NCI-H1436 (cell line): ENCODE measurements around the gene PTK6.
A peak's percentile ranks its signal among the peaks of the same experiment; 100 is the strongest.

ENCODE experiments used
- DNase-seq: peaks from one replicate; lab custom pipeline; 2025; lab: John Stamatoyannopoulos, UW

PTK6 gene

DNA sequence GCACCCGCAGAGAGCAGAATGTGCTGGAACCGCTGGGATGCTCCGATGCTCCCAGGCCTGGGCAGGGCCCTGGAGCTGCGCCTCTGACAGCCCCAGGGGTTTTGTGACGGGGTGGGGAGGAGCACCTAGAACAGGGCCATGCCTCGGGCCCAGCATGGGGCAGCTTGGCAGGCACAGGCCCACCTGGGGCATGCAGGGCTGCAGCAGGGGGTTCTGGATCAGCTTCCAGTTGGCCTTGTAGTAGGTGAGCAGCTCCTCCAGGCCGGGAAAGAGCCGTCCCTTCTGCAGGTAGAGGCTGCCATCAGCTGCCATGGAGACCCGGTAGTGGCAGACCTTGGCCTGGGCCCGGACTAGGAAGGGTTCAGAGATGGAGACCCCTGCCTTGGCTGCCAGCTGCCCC is 6.0 kb upstream of the PTK6 start:
- no peak for DNase-seq

DNA sequence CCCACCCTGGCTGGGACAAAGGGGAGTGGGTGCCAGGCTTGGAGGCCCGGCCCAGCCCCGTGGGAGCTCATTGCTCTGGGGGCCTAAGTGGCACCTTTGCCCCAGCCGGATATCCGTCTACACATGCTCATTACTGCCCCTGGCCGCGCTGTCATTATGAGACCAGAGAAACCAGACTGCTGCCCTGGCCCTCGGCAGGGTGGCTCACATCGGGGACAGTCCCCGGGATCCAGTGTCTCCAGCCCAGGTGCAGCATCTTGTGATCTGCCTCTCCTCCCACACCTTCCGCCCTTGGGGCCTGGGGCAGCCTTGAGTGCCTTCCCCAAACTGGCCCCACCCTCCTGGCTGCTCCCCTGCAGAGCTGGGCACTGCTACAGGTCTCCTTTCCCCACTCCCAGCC is 5.5 kb upstream of the PTK6 start:
- no peak for DNase-seq

DNA sequence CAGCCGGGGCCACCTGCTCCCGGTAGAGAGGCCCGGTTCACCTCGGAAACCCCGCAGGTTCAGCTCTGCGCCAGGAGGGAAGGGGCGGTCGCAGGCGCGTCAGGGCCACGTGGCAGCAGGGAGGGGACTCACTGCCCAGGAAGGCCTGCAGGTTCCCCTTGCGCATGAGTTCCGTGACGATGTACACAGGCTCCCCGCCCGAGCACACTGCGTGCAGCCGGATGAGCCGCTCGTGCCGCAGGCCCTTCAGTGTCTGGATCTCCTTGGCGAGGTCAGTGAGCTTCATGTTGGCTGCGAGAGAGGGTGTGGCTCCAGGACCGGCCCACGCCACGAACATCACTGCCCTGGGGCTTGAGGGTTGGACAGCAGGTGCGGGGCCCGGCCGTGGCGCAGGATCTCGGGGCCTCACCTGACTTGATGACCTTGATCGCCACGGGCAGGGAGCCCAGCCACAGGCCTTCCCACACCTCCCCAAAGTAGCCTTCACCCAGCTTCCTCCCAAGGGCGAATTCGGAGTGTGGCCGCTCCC is 4.9 kb upstream of the PTK6 start:
- DNase-seq: no peak

DNA sequence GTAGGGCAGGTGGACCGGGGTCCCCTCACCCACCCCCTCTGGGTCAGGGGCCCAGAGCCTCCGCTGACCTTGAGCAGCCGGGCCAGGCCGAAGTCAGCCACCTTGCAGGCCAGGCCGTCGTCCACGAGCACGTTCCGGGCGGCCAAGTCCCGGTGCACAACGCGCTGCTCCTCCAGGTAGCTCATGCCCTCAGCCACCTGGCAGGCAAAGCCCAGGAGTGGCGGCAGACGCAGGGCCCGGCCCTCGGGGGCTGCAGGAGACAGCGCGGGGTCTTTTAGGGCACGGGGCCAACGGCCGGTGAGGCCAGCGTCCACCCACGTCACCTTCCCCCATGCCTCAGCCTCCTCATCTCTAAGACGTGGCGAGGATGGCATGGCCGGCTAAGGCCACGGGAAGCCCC is 4.2 kb upstream of the PTK6 start:
- no peak for DNase-seq

DNA sequence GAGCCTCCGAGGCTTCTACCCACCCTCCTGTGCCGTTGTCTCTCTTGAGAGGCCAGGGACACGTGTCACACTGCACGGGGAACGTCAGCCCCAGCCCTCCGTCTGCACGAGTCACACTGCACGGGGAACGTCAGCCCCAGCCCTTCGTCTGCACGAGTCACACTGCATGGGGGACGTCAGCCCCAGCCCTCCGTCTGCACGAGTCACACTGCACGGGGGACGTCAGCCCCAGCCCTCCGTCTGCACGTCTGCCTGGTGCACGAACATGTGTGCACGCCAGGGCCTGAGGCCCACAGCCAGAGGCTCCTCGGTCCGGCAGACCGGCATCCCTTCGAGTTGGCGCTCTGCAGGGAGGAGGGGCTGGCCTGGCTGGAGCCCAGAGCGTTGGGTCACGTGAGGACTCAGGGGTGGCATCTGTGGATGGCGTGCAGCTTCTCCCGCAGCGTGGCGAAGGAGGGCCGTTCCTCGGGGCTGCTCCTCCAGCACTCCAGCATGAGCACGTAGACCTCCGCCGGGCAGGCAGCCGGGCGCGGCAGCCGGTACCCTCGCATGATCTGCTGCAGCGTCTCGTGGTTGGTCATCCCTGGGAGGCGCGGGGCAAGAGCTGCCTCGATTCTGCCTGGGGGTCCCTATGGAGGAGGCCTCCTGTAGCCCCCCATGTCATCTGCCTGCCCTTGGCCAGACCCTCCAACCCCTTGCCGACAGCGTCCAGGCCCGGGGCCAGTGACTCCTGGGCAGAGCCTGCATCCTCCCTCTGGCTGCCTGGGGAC is 3.4 kb upstream of the PTK6 start:
- DNase-seq: no peak

DNA sequence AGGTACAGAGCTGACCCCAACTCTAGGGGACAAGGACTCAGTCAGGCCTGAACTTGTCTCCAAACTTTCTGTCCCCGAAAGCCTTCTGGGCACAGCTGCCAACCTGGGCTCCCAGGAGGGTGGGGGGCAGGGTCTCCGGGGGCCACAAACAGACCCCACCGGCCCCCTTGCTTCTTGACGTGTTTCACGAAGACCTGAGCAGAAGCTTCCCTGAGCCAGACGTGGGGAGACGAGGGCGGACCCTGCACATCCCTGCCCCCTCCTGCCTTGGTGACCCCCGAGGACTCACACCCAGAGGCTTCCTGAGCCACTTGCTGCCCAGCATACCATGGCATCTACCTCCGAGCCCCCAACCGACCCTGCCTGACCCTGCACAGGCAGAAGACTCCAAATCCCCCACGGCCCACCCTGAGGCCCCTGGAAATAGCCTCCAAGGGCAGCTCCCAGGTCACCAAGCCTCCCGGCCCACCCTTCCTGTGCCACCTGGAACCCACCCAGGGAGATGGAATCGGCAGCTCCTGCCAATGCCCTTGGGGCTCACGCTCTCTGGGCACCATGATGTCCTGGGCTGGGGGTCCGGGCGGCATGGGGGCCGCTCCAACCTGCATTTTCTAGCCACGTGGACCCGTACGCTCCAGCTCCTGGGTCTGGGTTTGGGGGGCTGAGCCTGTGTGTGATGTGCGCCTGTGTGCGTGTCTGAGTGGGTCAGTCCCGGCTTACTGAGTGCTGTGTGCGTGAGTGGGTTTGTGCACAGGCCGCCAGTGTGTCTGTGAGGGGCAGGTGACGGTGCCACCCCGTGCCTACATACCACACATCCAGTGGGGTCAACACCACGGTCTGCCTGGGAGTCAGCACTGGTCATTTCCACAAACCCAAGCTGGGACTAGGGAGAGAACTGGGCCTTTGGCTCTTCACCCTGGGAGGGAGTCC is 2.5 kb upstream of the PTK6 start:
- DNase-seq: no peak

DNA sequence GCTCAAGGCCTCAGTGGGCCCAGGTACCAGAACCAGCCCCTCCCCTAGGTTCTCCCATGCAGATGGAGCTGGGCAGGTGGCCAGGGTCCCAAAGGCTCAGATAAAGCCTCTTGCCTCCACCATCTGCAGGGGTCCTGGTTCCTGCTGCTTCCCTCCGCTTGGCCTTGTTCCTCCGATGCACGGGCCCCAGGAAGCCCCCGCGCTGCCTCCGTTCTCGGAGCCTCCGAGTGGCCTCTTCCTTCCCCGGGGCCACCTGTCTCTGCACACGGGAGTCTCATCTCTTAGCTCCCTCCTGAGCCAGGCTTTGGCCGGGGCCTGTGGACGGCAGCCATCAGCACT is 1.9 kb upstream of the PTK6 start:
- no peak for DNase-seq

DNA sequence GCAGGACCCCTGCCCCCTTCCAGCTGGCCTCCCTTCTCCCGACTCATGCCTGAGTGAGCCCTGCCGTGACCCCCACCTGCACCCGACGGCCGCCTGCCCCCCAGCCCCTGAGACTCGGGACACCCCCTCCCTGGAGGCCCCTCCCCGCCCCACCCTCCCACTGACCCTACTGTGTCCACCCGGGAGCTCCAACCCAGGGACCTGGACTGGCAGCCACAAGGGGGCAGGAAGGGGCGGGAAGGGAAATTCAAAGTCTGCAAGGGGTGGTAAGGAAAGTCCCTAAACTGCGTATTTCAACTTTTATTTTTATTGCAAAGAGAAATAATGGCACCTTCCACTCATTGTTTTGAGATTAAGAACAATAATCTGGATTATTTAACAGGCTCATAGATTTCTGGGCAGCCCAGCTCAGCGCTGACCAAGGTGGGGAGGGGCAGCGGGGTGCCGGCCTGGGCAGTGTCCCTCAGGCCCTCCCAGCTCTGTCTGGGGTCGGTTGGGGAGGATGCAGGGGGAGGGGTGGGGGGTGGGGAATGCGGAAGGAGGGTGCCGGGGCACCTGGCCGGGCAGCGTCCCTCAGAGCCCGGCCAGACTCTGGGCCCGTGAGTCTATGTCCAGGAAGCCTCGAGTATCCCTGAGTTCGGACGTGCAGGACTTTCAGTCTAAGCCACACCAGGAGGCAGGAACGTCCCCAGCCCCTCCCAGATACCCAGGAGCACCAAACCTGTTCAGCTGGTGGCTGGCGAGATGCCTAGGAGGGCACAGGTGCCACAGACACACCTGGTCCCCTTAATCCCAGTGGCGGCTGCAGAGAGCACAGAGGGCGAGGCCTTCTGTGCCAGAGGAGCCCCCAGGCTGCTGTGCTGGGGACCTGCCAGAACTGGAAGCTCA is 1.3 kb upstream of the PTK6 start:
- no peak for DNase-seq

DNA sequence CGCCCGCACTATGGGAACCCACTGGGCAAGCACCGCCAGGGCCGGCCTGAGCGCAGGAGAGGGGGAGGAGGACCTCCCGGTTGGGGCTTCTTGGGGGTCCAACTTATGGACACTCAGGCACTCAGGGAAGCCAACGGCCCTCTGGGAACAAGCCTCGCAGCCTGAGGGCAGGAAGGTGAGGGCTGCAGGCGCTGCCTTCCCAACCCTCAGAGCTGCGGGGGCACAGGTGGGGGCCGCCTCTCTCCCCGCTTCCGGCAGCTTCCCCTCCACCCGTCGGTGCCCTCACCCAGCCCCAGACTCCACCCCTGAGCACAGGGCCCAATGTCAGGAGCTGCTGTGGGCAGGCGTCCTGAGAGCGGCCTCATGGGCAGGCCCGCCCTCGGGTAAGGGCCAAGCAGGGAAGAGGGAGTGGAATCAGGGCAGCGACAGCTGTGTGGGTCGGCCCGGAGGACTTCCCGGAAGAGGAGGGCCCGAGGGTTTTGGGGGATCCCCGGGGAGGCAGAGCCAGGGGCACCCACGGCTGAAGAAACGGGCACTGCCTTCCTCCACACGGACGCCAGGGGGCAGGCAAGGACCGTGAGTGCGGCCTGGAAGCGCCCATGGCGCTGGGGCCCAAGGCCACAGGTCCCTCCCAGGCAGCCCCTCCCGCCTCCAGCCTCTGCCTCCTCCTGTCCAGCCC is 488 bp upstream of the PTK6 start:
- DNase-seq: peak; percentile 72

DNA sequence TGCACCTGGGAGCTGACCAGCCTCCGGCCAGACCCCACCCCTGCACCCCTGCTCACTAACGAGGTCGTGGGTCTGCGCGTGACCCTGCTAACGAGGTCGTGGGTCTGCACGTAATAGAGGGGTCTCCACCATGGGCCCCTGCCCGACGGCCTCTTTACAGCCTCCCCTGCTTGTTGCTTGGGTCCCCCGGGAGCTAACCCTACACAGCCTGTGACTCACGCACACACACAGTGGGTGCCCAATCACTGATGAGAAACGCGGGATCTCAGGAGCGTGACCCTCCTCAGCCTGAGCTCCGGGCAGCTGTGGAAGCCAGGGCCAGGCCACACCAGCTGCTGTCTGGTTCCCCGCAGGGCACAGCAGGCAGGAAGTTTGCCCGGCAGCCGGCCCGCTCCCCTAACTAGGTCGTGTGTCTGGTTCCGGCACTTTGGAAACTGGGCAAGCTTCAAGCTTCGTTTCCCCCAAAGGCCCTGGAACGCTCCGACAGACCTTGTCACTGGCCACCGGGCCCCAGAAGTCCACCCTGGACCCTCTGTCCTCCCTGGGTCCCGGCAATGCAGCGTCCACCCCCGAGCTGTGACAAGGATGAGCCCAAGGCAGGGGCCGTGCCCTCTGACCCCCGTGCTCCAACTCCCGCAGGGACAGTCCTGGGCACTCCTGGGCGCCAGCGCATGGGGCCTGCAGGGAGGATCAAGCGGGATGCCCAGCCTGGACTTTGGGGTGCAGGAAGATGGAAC is 767 bp downstream of the PTK6 start:
- DNase-seq: no peak

DNA sequence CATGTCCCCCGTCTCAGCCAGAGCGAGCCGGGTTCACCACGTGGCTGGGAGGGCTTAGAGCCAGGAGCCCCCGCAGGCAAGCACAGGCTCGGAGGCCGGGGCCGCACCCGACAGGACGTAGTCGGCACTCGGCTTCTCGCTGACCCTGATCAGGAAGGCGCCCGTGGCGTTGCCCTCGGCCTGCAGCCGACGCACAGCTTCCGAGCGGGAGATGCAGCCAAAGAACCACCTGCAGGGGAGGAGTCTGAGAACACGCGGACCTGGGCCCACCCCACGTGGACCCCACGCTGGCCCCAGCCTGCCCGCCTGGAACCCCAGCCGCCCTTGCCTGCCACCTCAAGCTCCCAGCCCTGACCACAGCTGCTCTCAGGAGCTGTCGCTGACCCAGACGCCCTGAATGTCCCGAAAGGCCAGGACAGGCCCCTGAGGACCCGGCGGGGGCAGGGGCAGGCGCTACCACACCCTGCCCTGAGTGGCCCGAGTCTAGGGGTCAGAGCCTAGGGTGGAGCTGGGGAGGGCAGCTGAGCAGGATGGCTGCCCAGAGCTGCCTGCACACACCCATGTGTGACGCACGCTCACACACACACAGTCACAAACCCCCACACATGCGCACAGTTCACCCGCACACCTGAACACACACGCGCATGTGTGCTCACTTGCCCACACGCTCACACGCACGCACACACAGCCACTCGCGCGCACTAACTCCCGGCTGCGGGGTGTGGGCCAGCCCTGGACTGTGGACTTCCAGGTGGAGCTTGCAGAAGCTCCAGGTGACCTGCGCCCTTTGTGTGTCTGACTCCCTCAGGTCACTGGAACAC is 2.1 kb downstream of the PTK6 start:
- DNase-seq: no peak

DNA sequence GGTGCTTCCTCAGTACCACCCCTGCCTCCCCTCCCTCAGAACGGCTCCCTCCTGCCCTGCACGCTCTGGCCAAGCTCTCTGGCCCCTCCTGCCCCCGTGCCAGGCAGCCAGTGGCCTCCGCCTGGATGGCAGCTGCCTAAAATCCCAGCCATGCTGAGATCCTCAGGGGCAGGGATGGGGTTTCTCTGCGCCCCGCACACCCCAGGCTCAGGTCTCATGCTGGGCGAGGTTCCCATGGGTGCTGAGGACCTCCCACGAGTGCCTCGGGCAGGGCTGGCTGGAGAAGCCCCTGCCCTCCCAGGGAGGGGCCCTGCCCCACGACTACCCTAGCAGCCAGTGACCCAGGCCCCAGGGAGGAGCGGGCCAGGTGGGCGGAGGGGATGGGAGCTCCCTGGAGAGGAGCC is 2.7 kb downstream of the PTK6 start:
- DNase-seq: no peak

DNA sequence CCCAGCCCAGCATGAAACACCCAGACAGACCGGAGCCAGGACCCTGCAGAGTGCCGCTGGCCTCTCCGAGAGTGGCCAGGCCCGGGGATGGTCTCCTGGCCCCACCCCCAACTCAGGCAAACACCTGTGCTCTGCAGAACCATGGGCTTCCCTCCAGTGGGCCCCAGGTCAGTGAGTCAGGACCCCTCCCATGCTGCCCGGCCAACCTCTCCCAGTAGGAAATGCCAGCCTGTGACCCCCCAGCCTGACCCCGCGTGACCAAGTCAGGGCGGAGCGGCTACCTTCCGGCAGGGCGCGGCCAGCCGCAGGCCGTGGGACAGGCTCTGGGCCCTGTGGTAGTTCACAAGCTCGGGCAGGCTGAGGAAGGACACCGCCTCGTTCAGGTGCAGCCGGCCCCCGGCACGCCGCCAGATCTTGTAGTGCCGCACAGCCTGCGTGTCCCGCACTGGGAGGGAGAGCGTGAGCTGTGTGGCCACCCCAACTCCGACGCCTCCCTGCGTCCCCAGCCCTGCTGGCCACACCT is 3.2 kb downstream of the PTK6 start:
- no peak for DNase-seq

DNA sequence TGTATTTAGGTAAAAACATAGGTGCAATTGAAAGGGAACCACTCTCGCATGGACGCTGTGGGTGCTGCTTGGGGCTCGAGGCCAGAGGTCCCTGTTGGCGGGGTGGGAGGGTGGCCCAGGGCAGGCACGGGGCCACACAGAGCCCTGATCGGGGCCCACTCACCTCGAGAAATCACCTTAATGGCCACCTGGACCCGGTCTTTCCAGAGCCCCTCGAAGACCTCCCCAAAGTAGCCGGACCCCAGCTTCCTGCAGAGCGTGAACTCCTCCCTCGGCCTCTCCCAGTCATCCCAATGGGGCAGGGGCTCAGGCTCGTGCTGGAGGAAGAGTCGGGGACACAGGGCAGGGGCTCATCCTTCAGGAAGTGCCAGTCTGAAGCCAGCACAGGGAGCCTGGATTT is 3.8 kb downstream of the PTK6 start:
- no peak for DNase-seq

DNA sequence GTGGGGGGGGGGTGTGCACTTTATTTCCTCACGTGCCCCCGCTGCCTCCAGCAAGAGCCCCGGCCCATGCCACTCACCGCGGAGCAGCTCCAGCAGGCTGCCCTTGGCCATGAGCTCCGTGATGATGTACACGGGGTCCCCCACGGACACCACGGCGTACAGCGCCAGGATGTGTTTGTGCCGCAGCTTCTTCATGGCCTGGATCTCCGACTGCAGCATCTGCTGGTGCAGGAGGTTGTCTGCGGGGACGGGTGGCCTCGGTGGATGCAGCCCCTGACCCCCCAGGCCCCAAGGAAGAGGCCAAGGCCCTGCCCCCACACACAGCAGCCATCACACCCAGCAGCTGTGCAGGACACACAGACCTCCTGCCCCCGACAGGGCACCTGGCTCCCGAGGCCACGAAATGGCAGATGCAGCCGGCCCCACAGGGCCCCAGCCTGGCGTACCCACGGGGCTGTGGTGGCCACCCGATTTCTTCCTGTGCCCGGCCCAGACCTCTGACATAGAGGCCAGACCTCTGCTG is 4.7 kb downstream of the PTK6 start:
- no peak for DNase-seq

DNA sequence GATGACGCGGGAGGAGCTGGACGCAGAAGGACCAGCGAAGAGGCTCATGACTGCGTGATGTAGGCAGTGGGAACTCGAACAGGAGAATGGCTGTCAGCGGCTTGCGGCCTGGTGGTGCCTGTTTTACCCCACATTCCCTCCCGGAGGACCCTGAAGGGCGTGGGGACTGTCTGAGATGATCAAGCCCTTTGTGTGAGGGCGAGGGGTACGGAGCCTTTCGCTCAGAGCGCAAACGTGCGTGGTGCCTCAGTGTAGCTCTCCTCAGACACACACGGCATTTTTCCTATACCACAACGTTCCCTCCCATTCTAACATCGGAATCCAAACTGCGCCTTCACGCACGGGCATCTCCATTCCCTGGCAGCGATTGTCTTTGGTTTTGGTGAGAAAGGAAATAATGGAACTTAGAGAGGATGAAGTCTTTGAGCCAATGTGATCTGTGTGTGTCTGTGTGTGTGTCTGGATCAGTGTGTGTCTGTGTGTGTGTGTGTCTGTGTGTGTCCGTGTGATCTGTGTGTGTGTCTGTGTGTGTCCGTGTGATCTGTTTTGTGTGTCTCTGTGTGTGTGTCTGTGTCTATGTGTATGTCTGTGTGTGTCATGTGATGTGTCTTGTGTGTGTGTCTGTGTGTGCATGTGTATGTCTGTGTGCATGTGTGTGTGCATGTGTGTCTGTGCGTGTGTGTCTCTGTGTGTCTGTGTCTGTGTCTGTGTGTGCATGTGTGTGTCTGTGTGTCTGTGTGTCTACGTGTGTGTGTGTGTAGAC is 5.3 kb downstream of the PTK6 start:
- DNase-seq: no peak

DNA sequence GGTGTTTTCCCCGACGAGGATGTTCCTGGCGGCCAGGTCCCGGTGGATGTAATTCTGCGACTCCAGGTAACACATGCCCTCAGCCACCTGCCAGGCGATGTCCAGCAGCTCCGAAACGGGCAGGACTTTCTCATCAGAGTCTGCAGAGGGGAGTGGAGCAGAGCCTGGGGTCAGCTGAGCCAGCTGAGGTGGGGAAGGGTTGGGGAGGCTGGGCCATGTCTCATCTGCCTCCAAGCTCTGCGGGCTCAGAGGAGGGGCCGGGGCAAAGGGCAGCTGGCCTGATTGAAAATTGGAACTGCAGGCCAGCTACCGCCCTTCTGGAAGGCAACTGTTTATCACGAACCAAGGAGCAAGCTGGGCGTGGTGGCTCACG is 6.4 kb downstream of the PTK6 start:
- DNase-seq: no peak

DNA sequence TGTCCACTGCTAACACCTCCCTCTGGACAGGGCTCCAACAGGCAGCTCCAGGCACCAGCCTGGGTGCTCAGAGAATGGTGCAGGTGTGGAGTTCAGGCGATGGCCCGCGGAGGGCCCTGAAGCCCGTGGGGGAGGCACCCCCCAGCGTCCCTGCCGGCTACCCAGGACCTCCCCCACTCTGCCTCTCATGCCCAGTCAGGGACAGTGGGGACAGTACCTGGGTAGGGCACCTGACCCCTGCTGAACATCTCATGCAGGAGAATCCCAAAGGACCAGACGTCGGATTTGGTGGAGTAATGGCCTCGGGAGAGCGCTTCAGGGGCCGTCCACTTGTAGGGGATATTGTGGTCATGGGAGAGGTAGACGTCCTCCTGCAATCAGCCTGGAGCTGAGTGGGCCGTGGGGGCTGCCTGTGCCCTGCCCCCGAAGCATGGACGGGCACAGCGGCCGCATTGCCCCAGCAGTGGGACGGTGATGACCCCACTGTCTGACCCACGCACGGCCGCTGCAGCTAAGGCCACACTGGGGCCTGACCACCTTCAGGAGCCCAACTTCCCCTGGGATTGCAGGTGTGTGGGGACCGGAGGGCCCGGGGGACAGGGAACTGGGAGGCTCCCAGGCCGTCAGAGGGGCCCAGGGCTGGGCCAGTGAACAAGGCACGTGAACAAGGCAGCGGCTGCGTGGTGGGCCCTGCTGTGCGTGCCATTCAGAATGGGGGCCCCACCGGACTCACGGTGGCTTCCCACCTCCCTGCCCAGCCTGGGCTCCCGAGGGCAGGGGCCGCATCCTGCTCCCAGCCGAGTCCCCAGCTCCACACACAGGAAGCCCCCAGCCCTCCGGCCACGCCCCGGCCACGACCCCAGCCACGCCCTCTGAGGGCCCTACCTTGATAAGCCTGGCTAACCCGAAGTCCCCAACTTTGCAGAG is 7.1 kb downstream of the PTK6 start:
- DNase-seq: no peak
